ENCODE data around the gene DTX4. TPM values are rescaled to one million over a fixed set of nuclear protein-coding genes. Genes with fewer than 3 reads are reported as not detected.

The DTX4 gene
- total and polyA plus RNA-seq, 12 donors: 0.86 to 4.1 (median 2.1) TPM

- 71 to 78% methylated on average over 4 of the region's 4 CpGs for WGBS, 2 donors
These were observed 26.4 kb upstream of the DTX4 start for GRCh38 chr11:59145534-59145933.

GRCh38 chr11:59151761-59152160, 20.2 kb upstream of the DTX4 start:
- peaks cover 0 to 62% (median 0%) of the 10 kb centered on the region in 9 donors for H3K36me3 ChIP-seq
- no peak overlapping the region for H3K4me3 ChIP-seq
- no peak overlapping the region for H3K27ac ChIP-seq
- no peaks in the 10 kb centered on the region for H3K4me1 ChIP-seq
- ATAC-seq: no peak
- H3K9me3 ChIP-seq: peaks cover 0 to 6% (median 0%) of the 10 kb centered on the region in 11 donors
- no peak for DNase-seq
- intact Hi-C loops (cut with DNase I): loop anchor here in 4 of 10 donors (10.0 kb wide), 3 partner anchors 57 to 497 kb away; no protein-coding TSS in a partner anchor
- WGBS, 2 donors: 95% methylated on average over 1 of the region's 1 CpG
- no peak for TF ChIP-seq CTCF (IDR thresholded peaks at IDR 0.05)
- no peaks in the 10 kb centered on the region for H3K27me3 ChIP-seq

More at GRCh38 chr11:59145534-59145933, 26.4 kb upstream of the DTX4 start:
- Histone ChIP-seq H3K9me3 (no peaks in the 10 kb centered on the region), H3K4me3 (peak overlapping the region in 2 of 10 donors; percentile 48 to 73), H3K27ac (peak overlapping the region in 2 of 10 donors; percentile 83 to 93), H3K4me1 (peaks cover 0 to 48% (median 25%) of the 10 kb centered on the region in 9 donors), H3K27me3 (no peaks in the 10 kb centered on the region), H3K36me3 (peaks cover 0 to 36% (median 0%) of the 10 kb centered on the region in 9 donors)
- no peak for DNase-seq
- intact Hi-C loops (cut with DNase I): loop anchor here in 2 of 10 donors (10.0 kb wide), 2 partner anchors 491 to 571 kb away; partner anchors contain the start of genes LPXN (in 1 of the 2) and ZFP91 (in 1 of the 2)
- no peak for TF ChIP-seq CTCF (IDR thresholded peaks at IDR 0.05)
- no peak for ATAC-seq

GRCh38 chr11:59152312-59152951, 19.5 kb upstream of the DTX4 start:
- 91 to 94% methylated on average over 8 of the region's 8 CpGs for WGBS, 2 donors
- no peak for DNase-seq
- Histone ChIP-seq H3K4me3 (peak overlapping the region in 1 of 10 donors; percentile 10), H3K36me3 (peaks cover 0 to 58% (median 0%) of the 10 kb centered on the region in 9 donors), H3K4me1 (no peaks in the 10 kb centered on the region), H3K27me3 (no peaks in the 10 kb centered on the region), H3K9me3 (peaks cover 0 to 6% (median 0%) of the 10 kb centered on the region in 11 donors), H3K27ac (no peak overlapping the region)
- no peak for TF ChIP-seq CTCF (IDR thresholded peaks at IDR 0.05)
- ATAC-seq: no peak
- intact Hi-C loops (cut with DNase I): loop anchor here in 4 of 10 donors (10.0 kb wide), 3 partner anchors 58 to 498 kb away; no protein-coding TSS in a partner anchor

- intact Hi-C loops (cut with DNase I): loop anchor here in 5 of 10 donors (5.0 to 10.0 kb wide), 4 partner anchors 57 to 500 kb away; no protein-coding TSS in a partner anchor
- Histone ChIP-seq H3K27ac (no peak overlapping the region), H3K36me3 (peaks cover 0 to 36% (median 0%) of the 10 kb centered on the region in 9 donors), H3K4me3 (no peak overlapping the region), H3K4me1 (peaks cover 0 to 10% (median 0%) of the 10 kb centered on the region in 9 donors), H3K27me3 (no peaks in the 10 kb centered on the region), H3K9me3 (peaks cover 0 to 6% (median 0%) of the 10 kb centered on the region in 11 donors)
- no peak for ATAC-seq
- WGBS, 2 donors: 75 to 77% methylated on average over 5 of the region's 5 CpGs
- no peak for DNase-seq
- no peak for TF ChIP-seq CTCF (IDR thresholded peaks at IDR 0.05)
These were observed 17.3 kb upstream of the DTX4 start for GRCh38 chr11:59154610-59155009.
